Measurements from ENCODE around the gene TMEM54.
A peak's percentile ranks its signal among the peaks of the same experiment; 100 is the strongest.

The TMEM54 gene, protein sequence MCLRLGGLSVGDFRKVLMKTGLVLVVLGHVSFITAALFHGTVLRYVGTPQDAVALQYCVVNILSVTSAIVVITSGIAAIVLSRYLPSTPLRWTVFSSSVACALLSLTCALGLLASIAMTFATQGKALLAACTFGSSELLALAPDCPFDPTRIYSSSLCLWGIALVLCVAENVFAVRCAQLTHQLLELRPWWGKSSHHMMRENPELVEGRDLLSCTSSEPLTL

DNA sequence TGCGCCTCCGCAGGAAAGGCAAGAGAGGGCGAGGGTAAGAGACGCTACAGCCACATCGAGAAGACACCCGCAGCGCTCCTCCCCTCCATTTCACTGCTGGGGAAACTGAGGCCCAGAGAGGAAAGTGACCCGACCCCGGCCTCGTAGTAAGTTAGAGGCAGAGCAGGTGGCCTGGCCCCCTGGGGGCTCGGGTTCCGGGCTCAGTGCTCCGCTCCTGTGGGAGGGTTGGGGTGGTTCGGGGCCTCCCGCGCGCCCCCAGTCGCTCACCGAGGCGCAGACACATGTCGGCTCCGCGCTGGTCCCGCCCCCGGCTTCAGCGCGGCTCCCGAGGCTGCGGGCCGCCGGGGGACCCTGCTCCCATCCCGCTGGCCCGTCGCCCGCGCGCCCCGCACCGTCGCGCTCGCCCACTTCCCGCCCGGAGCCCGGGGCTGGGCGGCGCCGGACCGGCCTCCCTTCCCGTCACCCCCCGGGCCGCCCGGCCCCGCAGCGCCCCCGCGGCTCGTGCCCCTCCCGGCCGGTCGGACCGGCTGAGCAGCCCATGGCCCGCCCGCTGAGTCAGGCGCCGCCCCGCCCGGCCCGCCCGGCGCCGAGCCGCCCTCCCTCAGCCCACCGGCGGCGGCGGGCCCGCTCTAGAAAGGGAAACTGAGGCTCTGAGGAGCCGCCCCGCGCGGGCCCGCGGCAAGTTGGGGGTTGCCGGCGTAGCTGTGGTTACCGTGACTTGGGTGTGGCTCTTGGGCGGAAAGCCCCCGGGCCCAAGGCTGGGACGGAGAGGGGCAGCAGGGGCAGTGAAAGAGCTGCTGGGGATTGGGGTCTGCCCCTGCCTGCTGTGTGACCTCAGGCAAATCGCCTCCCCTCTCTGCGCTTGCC is at the start of gene TMEM54:
TMEM54 (minus strand) TSS at position 434 of the 867 bp plus-strand sequence; CDS start at position 283, 151 bp downstream.
- peak; percentile 35 for DNase-seq

DNA sequence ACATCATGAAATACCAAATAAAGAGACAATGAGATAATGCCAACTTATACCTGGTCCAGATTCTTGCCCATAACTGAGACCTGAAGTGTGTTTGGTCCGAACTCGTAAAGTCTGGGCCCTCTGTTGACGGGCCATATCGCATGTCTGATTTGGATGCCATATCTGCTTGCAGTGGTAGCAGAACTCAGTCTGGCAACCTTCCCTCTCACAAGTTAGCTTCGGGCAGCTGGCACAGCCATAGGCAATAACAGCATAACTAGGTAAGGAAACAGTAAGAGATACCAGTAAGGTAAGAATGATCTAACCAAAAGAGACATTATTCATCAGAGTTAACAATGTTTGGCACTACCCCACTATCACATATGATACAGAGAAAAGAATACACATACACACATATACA is 48.3 kb upstream of the TMEM54 start:
- no peak for DNase-seq

DNA sequence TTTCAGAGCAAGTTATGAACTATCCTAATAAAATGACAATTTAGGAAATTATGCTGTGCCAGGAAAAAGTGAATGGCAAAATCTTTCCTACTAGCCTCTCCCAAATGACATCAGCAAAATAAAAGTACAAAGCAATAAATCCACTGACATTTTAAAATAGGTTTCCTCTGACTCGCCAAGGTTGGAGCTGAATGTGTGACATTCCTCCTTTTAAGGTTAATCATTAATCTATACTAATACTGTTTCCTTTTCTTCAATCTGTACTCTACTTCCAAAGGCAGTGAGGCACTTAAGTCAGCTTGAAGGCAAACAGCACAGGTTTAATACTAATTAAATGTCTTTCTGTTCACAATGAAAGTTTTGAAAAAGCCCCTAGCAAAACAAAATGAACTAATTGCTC is 47.7 kb upstream of the TMEM54 start:
- DNase-seq: no peak

DNA sequence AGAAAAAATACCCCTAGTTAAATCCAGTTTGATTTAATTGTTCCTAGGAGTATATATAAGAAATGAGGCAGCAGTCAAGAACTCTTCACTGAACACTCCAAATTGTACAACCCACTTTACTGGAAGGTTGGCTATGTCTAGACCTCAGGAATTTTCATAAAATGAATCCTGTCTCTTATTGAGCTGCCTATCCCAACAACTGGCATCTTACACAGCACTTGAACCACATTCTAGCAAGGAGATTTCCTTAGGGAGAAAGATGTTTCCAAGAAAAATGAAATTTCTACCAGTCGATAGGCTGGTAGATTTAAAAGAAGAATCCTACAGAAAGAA is 47.2 kb upstream of the TMEM54 start:
- DNase-seq: no peak

DNA sequence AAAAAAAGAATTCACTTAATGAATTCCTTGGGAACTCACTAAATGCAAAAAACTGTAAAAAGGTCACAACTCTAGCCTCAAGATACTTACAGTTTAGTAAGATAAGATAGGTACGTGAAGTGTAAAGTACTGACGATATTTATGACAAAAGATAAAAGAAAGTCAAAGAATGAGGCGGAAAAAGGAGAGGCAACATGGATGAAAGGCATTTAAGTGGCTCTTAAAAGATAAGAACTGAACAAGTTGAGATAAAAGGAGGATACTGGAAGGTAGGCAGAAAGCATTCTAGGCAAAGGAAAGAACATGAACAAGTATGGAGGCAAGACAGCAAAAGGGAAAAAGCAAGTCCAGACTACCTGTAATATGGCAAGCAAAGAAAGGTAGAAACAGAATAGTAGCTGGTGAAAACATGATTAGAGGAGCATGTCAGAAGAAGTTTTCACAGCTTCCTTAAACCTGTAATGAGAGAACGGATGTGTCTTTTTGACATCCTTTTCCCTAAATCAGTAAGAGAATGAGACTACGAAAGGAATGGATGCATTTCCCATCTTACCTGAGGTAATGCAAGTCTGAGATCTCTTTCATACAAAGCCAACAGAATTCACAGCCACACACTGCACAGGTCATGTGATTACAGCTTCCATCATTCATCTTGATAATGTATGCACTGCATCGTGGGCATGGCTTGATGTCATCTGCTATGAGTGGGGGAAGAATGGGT is 46.6 kb upstream of the TMEM54 start:
- no peak for DNase-seq

DNA sequence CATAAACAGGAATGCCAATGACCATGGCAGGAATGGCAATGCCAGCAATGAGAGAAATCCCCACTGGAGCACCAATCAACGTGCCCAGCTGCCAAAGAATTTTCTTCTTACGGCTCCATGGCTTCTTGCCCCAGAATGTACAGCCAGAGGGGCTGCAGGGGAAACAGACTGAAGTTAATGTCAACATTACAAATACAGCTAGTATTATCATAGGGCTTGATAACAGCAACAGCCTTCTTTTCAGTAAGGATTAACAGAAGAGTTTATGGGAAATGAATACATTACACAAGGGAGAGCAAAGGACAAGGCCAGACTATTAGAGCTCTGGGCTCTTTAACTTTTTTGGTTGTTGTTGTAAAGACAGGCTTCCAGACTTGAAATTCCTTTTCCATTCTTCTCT is 45.2 kb upstream of the TMEM54 start:
- no peak for DNase-seq

DNA sequence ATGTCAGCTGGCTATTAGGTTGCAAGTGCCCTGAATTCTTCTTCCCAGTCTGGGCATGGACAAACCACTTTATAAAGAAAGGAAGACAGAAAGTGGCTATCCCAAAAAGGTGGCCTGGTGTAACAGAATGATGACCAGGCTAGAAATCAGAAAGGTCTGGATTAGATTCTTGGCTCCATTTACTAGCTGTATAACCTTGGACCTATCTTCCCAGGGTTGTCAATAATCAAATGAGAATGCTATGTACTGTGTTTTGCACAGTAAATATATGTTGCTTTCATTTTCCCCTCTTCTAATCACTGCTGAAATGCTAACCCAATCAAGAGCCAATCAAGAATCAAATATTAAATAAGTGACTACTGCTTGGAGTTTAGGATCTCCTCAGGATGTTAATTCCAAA is 43.0 kb upstream of the TMEM54 start:
- no peak for DNase-seq

DNA sequence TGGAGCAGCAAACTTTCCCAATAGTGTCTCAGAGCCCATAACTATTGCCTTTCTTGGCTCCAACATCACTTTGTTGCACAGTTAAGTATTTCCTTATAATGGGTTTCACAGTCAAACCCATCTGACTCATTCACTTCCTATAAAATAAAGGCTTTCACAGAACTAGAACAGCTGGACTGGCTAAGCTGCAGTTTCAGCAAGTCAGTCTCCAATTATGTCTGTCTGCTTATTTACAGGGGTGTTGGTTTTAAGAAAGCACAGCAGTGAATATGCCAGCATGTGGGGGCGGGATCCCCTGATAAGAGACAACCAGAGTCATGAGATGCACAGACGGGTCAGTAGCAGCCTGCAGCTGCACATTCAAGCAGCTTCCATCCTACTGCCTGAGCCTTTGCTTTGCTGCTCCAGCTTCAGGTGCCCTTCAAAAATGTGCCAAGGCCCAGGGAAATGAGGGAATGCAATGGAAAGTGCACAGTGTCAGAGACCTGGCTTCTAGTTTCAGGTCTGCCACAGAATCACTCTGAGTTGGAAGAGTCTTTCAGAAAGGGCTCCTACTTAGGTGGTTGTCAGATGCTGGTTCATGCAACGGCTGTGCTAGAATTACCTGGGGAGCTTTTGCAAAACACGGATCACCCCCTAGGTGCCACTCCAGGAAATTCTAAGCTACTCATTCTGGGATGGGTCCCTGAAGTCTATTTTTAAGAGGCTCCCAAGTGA is 38.6 kb upstream of the TMEM54 start:
- DNase-seq: no peak

DNA sequence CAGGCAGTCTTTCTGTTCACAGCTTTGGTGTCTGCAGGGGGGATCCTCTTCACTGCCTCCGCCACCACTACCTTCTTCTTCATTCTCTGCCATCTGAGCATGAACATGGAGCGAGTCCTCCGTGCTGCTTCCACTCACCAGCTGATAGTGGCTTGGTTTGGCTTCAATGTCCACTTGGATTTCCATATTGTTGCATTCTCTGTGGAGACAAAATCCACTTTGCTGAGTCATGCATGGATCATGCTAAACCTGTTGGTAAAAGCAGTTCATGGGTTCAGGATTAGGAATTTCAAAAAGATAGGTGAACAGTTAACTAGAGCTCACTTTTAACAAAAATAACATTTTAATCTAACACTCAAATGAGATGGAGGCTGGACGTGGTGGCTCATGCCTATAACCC is 35.9 kb upstream of the TMEM54 start:
- DNase-seq: no peak

DNA sequence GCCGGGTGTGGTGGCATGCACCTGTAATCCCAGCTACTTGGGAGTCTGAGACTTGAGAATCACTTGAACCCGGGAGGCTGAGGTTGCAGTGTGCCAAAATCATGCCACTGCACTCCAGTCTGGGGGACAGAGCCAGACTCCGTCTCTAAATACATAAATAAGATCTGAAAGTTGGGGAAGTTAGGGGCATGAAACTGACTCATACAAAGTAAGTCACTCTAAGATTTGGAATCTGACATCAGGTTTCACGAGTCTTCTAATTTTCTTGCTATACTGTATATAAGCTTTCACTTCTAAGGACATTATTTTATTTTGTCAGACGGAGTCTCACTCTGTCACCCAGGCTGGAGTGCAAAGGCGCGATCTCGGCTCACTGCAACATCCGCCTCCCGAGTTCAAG is 33.3 kb upstream of the TMEM54 start:
- no peak for DNase-seq

DNA sequence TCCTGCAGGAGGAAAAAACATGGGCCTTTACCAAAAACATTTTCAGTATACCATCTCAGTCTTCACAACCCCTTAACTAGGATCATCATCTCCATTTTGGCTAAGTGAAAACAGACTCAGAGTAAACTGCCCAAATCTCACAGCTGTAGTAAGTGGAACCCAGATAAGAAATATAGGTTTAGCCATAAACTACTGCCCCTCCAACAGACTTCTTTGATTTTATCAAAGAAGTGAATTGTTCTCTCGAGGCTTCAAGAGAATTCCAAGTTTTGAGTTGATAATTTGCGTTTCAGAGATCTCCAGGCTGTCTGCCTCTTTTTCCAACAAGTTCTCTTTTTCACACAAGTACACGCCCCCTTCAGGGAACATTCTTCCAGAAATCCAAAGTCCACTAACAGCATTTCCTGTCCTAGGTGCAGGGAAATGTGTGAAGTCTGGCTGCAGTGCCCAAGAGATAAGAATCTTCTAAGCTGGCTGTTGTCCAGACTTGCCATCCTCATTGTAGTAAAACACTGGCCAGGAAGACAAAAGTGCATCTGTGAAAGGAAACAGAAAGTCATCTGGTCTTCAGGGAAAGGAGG is 32.6 kb upstream of the TMEM54 start:
- no peak for DNase-seq

DNA sequence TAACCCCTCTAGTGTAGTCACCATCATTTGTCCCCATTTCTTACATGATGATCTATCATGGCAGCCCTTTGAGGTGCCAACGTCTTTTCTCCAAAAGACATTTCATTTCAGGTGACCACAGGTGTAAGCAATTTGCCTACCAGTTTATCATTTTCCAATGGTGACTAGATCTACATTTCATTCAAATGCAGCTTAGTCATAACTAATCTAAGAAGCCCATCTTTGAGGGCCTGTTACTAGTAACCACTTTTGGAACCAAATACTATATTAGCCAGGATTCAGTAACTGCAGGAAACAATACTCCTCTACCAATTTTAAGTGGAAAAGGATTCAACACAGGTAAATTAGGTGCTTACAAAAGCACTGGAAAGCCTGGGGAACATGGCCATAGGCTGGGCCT is 30.6 kb upstream of the TMEM54 start:
- no peak for DNase-seq

DNA sequence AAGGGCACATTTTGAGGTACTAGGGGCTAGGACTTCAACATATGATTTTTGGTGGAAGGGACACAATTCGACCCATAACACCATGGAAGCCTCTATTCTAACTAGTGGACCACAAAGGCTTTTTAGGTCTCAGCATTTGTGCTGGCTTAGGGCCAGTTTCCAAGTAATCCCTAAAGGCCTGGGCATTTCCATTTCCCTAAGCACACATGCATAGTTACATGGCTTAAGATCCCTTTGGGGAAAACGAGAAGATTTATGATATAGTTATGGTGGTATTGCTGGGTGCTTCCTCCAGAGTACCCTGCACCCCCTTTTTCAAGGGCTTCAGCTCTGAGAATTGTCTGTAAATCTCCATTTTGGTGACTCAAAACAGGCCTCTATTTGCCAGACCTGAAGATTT is 28.2 kb upstream of the TMEM54 start:
- DNase-seq: no peak

DNA sequence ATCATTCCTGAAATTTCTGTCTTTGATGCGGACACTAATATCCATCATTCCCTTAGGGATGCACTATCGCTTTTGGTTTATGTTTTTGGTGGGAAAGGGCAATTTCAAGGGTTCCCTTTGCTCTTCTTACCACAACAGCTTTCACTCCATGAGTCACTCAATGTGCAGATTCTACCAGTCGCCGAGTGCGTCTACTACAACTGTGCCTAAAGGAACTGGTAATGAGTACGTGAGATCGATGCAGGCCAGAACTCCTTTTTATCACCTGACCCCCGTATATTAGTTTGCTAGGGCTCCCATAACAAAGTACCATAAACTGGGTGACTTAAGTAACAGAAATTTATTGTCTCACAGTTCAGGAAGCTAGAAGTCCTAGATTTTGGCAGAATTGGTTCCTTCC is 27.5 kb upstream of the TMEM54 start:
- DNase-seq: no peak

DNA sequence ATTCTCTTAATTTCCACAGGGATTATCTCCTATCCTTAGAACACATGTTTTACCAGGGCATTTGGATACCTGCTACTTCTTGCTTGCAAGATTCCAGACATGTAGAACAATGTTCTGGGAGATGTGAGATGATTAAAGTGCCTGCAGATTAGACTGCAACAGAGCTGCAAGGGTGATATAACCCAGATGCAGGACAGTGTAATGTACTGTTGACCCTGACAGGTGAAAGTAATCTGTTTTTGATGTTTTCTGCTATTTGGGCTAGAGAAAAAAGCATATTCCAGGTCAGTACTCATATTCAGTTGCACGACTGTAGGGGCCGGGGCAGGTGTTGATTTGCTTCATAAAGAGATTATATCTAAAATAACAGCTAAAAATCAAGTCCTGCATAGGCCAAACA is 27.1 kb upstream of the TMEM54 start:
- DNase-seq: no peak

DNA sequence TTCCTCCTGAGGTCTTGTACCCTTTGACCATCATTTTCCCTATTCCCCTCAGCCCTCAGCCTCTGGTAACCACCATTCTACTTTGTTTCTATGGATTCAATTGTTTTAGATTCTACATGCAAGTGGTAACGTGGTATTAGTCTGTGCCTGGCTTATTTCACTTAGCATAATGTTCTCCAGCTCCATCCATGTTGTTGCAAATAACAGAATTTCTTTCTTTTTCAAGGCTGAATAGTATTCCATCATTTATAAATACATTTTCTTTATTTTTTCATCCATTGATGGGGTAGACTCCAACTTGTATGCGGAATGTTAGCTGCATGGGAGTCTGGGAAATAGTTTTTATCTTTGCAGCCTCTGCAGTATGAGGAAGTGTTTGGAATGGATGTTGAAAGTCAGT is 26.3 kb upstream of the TMEM54 start:
- no peak for DNase-seq

DNA sequence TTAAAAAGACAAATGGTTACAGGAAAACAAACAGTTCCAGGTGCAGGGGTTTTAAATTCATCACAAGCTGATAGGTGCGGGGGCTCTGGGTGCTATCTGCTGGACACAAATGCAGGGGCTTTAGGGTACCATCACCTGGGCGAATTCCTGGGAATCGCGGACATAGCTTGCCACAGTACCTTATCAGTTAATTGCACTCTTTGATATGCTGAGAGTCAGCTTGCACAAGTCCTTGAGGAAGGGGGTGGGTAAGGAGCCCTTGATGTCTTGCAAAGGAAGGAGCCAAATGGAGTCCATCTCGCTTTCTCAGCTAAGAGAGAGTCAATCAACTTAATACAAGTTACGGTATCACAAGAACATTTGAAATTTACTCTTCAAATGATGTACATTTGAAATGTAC is 25.4 kb upstream of the TMEM54 start:
- no peak for DNase-seq

DNA sequence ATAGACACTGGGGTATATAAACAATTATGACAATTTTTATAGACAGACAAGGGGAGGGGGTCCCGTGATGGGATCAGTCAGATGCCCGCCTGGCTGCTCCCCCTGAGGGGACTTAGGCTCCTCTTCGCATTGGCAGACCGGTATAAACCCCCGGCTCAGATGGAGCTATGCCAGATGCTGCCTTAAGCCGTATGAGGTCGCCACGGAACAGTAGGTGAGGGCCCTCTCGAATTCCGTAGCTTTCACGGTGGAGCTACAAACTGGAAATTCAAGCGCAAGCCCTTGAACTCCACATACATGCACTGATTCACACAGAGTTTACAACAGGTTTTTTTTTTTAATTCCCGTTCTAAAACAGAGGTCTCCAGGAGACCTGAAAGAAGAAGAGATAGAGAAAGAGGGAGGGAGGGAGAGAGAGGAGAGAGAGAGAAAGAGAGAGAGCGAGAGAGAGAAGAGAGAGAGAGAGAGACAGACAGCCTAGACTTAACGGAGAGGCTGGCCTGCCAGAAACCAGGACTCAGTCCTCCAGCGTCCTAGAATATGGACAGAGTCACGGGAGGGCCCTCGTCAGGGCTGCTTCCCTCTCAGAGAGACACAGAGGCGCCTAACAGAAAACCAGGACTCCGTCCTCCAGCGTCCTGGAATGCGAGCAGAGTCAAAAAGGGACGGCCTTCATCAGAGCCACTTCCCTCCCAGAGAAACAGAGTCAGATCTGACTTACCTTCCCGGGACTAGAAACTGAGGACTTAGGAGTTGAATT is 24.4 kb upstream of the TMEM54 start:
- DNase-seq: no peak

DNA sequence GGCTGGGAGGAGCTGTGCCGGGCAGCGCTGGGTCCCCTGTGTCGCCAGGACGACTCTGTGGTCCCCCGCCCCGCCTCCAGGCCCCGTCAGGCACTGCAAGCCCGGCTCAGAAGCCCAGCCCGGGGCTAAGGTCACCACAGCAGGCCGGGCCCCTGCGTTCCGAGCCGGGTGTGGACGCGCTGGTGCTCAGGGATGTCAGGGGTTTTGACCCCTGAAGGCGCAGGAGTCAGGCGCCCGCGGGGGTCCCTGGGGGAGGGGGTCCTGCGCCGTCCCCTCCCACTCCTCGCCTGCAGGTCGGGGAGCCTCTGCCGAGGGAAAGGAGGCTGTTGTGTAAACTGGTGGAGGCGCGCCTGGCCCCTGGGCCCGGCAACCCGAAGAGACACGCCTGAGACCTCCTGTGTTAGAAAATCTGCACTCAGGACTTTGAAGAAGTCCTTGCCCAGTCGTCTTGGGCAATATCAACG is 23.7 kb upstream of the TMEM54 start:
- DNase-seq: no peak

DNA sequence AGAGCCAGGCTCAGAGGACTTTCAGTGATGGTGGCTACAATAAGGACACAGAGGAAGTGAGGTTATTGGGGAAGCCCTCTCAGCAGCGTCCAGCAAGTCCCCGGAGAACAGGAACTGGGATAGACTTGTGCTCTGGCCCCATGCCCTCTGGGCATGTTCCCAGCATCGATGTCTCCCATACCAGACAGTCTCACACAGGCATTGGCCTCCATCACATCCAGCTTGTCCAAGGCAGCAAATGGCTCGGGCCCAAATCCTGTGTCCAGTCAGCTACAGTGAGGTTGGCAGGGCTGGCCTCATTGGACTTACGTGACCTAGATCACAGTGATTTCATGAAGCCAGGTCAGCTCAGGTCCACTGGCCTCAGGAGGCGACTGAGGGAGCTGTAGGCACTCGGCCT is 19.6 kb upstream of the TMEM54 start:
- no peak for DNase-seq

DNA sequence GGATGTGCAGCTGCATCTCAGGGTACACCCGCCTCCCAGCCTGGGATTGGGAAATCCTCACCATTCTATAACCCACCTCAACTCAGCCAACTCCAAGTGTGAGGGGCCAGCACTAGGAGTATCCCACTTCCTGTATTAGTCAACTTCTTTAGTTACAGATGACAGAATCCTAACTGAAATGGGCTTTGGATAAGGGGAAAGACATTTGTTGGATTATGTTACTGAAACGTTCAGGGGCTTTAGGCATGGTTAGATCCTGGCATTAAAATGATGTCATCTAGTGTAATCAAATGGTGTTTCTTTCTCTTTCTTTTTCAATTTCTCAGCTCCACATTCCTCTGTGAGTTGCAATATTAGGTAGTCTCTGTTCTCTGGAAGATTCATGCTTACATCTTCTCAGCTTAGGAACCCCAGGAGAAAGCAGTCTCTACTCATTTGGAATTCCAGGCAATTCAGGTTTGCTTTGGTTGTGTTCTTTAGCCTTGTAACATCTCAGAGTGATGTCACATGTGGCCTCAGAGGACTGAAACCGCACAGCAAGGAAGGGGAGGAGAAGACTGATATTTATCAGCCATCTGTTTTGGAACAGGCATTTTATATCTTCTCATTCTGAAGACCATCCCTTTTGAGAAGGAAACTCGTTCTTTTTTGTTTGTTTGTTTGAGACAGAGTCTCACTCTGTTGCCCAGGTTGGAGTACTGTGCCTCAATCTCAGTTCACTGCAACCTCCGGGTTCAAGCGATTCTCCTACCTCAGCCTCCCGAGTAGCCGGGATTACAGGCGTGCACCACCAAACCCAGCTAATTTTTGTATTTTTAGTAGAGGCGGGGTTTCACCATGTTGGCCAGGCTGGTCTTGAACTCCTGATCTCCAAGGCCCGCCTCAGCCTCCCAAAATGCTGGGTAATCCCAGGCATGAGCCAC is 18.9 kb upstream of the TMEM54 start:
- DNase-seq: no peak
